Measurements from ENCODE around the gene TMEM204.

Gene TMEM204

GRCh38 chr16:1499756-1500464 lies 33.6 kb upstream of the TMEM204 start:
- in situ Hi-C loops (cut with HindIII; ENCODE audit: low sequenced_read_pairs): no loop called here

- in situ Hi-C loops (cut with HindIII; ENCODE audit: low sequenced_read_pairs): no loop called here
Measured at GRCh38 chr16:1500465-1501150, 32.9 kb upstream of the TMEM204 start.

GRCh38 chr16:1501630-1502029 lies 31.8 kb upstream of the TMEM204 start:
- in situ Hi-C loops (cut with HindIII; ENCODE audit: low sequenced_read_pairs): no loop called here

GRCh38 chr16:1502092-1503004 lies 31.1 kb upstream of the TMEM204 start:
- in situ Hi-C loops (cut with HindIII; ENCODE audit: low sequenced_read_pairs): no loop called here

- in situ Hi-C loops (cut with HindIII; ENCODE audit: low sequenced_read_pairs): no loop called here
Measured at GRCh38 chr16:1503110-1503955, 30.1 kb upstream of the TMEM204 start.

- in situ Hi-C loops (cut with HindIII; ENCODE audit: low sequenced_read_pairs): no loop called here
Measured at GRCh38 chr16:1505073-1505844, 28.2 kb upstream of the TMEM204 start.

GRCh38 chr16:1505912-1506311 lies 27.6 kb upstream of the TMEM204 start:
- in situ Hi-C loops (cut with HindIII; ENCODE audit: low sequenced_read_pairs): no loop called here

GRCh38 chr16:1506494-1507213 lies 26.8 kb upstream of the TMEM204 start:
- in situ Hi-C loops (cut with HindIII; ENCODE audit: low sequenced_read_pairs): no loop called here

GRCh38 chr16:1508494-1509187 lies 24.8 kb upstream of the TMEM204 start:
- in situ Hi-C loops (cut with HindIII; ENCODE audit: low sequenced_read_pairs): no loop called here

- in situ Hi-C loops (cut with HindIII; ENCODE audit: low sequenced_read_pairs): no loop called here
Measured at GRCh38 chr16:1509307-1510221, 23.9 kb upstream of the TMEM204 start.

GRCh38 chr16:1510272-1510671 lies 23.2 kb upstream of the TMEM204 start:
- in situ Hi-C loops (cut with HindIII; ENCODE audit: low sequenced_read_pairs): no loop called here

- in situ Hi-C loops (cut with HindIII; ENCODE audit: low sequenced_read_pairs): no loop called here
Measured at GRCh38 chr16:1510941-1511351, 22.5 kb upstream of the TMEM204 start.

- in situ Hi-C loops (cut with HindIII; ENCODE audit: low sequenced_read_pairs): no loop called here
Measured at GRCh38 chr16:1511662-1512569, 21.6 kb upstream of the TMEM204 start.

GRCh38 chr16:1512774-1513173 lies 20.7 kb upstream of the TMEM204 start:
- in situ Hi-C loops (cut with HindIII; ENCODE audit: low sequenced_read_pairs): no loop called here

- in situ Hi-C loops (cut with HindIII; ENCODE audit: low sequenced_read_pairs): no loop called here
Measured at GRCh38 chr16:1514507-1514906, 19.0 kb upstream of the TMEM204 start.

- in situ Hi-C loops (cut with HindIII; ENCODE audit: low sequenced_read_pairs): no loop called here
Measured at GRCh38 chr16:1518626-1519135, 14.8 kb upstream of the TMEM204 start.
